ENCODE measurements around the gene SLC5A6.

SLC5A6 gene

DNA sequence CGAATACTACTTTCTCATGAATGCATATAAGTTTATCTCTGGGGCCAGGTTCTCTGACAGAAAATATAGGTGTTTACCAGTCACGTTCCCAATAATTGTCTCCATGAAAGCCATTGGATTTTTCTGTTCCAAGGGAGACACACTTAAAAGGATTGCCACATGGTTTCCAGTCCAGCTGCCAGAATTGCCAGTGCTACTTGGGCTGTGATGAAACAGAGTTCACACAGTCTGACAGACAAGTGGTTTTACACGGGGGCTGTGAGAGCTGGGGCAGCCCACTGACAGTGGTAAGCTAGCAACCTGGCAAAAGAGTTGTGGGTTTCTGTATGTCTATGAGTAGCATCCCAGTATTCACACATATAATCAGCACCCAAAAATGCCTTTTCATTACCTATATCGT lies 28.0 kb downstream of the SLC5A6 start:
- Histone ChIP-seq H3K27me3 (ENCODE audit: insufficient read depth, poor library complexity, severe bottlenecking) (no peaks in the 10 kb centered on the region), H3K4me1 (ENCODE audit: insufficient read depth, poor library complexity, severe bottlenecking) (no peaks in the 10 kb centered on the region), H3K4me3 (ENCODE audit: severe bottlenecking) (no peak overlapping the region), H3K27ac (ENCODE audit: poor library complexity, severe bottlenecking) (no peak overlapping the region), H3K36me3 (ENCODE audit: low read depth) (no peaks in the 10 kb centered on the region), H3K9me3 (ENCODE audit: severe bottlenecking) (no peaks in the 10 kb centered on the region)
- TF ChIP-seq, protein P1, sequence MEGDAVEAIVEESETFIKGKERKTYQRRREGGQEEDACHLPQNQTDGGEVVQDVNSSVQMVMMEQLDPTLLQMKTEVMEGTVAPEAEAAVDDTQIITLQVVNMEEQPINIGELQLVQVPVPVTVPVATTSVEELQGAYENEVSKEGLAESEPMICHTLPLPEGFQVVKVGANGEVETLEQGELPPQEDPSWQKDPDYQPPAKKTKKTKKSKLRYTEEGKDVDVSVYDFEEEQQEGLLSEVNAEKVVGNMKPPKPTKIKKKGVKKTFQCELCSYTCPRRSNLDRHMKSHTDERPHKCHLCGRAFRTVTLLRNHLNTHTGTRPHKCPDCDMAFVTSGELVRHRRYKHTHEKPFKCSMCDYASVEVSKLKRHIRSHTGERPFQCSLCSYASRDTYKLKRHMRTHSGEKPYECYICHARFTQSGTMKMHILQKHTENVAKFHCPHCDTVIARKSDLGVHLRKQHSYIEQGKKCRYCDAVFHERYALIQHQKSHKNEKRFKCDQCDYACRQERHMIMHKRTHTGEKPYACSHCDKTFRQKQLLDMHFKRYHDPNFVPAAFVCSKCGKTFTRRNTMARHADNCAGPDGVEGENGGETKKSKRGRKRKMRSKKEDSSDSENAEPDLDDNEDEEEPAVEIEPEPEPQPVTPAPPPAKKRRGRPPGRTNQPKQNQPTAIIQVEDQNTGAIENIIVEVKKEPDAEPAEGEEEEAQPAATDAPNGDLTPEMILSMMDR (IDR thresholded peaks at IDR 0.05; ENCODE audit: poor library complexity, severe bottlenecking), result no peak
- DNase-seq (ENCODE audit: low spot score), result no peak
- ATAC-seq (ENCODE audit: low read depth), result no peak

DNA sequence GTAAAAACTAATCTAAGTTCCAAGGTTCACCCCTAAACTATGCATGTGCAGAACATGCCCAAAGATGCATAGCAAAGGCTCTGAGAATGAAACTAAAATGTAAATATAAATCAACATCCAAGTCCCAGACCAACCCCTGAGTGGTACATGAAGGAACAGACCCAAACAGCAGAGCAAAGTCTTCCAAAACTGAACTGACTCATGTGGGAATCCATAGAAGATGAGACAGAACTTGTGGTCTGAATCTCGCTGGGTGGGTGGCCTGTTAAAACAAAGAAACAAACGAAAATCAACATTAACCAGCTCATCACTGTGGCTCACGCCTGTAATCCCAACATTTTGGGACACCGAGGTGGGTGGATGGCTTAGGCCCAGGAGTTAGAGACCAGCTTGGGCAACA lies 29.7 kb downstream of the SLC5A6 start:
- TF ChIP-seq, protein P1 (IDR thresholded peaks at IDR 0.05; ENCODE audit: poor library complexity, severe bottlenecking), result no peak
- no peaks in the 10 kb centered on the region for H3K4me1 ChIP-seq (ENCODE audit: insufficient read depth, poor library complexity, severe bottlenecking)
- H3K36me3 ChIP-seq (ENCODE audit: low read depth), result no peaks in the 10 kb centered on the region
- no peaks in the 10 kb centered on the region for H3K27me3 ChIP-seq (ENCODE audit: insufficient read depth, poor library complexity, severe bottlenecking)
- DNase-seq (ENCODE audit: low spot score) (no peak), ATAC-seq (ENCODE audit: low read depth) (no peak)
- no peaks in the 10 kb centered on the region for H3K9me3 ChIP-seq (ENCODE audit: severe bottlenecking)
- no peak overlapping the region for H3K4me3 ChIP-seq (ENCODE audit: severe bottlenecking)
- no peak overlapping the region for H3K27ac ChIP-seq (ENCODE audit: poor library complexity, severe bottlenecking)

DNA sequence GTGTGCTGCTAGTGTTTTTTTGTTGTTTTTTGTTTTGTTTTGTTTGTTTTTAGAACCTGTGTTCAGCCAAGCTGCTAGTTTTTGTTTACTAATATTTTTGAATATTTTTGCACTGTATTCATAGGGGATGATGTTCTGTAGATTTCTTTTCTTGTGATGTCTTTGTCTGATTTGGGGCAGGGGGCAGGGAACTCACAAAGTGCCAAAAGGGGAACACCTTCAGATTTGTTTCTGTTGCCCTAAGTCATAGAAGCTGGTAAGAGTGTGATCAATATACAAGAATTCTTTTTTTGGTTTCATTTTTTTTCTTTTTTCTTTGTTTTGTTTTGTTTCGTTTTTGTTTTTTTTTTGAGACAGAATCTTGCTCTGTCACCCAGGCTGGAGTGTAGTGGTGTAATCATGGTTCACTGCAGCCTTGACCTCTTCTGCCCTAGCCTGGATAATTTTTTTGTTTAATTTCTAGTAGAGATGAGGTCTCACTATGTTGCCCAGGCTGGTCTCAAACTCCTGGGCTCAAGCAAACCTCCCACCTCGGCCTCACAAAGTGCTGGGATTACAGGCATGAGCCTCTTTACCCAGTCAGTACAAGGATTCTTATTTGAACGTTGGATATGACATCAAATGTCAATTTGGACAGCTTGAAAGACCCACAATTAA lies 32.6 kb downstream of the SLC5A6 start:
- TF ChIP-seq, protein P1 (IDR thresholded peaks at IDR 0.05; ENCODE audit: poor library complexity, severe bottlenecking), result no peak
- no peaks in the 10 kb centered on the region for H3K36me3 ChIP-seq (ENCODE audit: low read depth)
- no peaks in the 10 kb centered on the region for H3K4me1 ChIP-seq (ENCODE audit: insufficient read depth, poor library complexity, severe bottlenecking)
- DNase-seq (ENCODE audit: low spot score) (no peak), ATAC-seq (ENCODE audit: low read depth) (no peak)
- no peak overlapping the region for H3K4me3 ChIP-seq (ENCODE audit: severe bottlenecking)
- H3K27ac ChIP-seq (ENCODE audit: poor library complexity, severe bottlenecking), result no peak overlapping the region
- H3K27me3 ChIP-seq (ENCODE audit: insufficient read depth, poor library complexity, severe bottlenecking), result peaks cover 6% of the 10 kb centered on the region
- no peaks in the 10 kb centered on the region for H3K9me3 ChIP-seq (ENCODE audit: severe bottlenecking)

DNA sequence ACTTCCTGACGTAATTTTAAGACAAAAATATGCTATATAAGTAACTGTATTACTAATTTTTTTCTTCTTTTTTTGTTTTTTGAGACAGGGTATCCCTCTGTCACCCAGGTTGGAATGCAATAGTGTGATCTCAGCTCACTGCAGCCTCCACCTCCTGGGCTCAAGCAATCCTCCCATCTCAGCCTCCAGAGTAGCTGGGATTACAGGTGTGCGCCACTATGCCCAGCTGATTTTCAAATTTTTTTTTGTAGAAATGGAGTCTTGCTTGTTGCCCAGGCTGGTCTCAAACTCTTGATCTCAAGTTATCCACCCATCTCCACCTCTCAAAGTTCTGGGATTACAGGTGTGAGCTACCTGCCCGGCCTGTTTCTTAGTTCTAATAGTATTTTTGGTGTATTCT lies 33.6 kb downstream of the SLC5A6 start:
- Histone ChIP-seq H3K36me3 (ENCODE audit: low read depth) (no peaks in the 10 kb centered on the region), H3K9me3 (ENCODE audit: severe bottlenecking) (no peaks in the 10 kb centered on the region), H3K27ac (ENCODE audit: poor library complexity, severe bottlenecking) (no peak overlapping the region), H3K4me3 (ENCODE audit: severe bottlenecking) (no peak overlapping the region), H3K4me1 (ENCODE audit: insufficient read depth, poor library complexity, severe bottlenecking) (no peaks in the 10 kb centered on the region), H3K27me3 (ENCODE audit: insufficient read depth, poor library complexity, severe bottlenecking) (peaks cover 16% of the 10 kb centered on the region)
- no peak for ATAC-seq (ENCODE audit: low read depth)
- TF ChIP-seq, protein P1 (IDR thresholded peaks at IDR 0.05; ENCODE audit: poor library complexity, severe bottlenecking), result no peak
- no peak for DNase-seq (ENCODE audit: low spot score)
